22Rv1 (cell line): ENCODE results near the gene ATF7IP2.

Experiments used
- CTCF ChIP-seq: fragments of 450-650 bp; IDR thresholded peaks from 2 replicates; pipeline ENCODE4 v1.5.1; 2017; ENCODE audit warnings: mild to moderate bottlenecking
- ZFX ChIP-seq: fragments of 450-650 bp; IDR thresholded peaks from 2 replicates; pipeline ENCODE4 v1.6.1; 2017; ENCODE audit warnings: antibody characterized with exemption, borderline replicate concordance

- TF ChIP-seq CTCF (no peak), ZFX (no peak)
These were observed 126.0 kb downstream of the ATF7IP2 start for GRCh38 chr16:10511829-10512228.
